Hepatocyte (in vitro differentiated cells): ENCODE data around the gene NOS3. TPM values are rescaled to one million over a fixed set of nuclear protein-coding genes. Genes with fewer than 3 reads are reported as not detected.

Source experiments
- DNase-seq: peaks from one replicate; pipeline ENCODE4 v3.0.0-alpha.2; 2016; ENCODE audit warnings: low spot score
- H2AFZ ChIP-seq: fragments of 200-600 bp; sonication (generic); 2 replicates; pipeline ENCODE4 v1.6.0; 2016; ENCODE audit warnings: antibody characterized with exemption, mild to moderate bottlenecking
- H3K27ac ChIP-seq: fragments of 200-600 bp; sonication (generic); 2 replicates; pipeline ENCODE4 v1.5.1; 2016; ENCODE audit warnings: mild to moderate bottlenecking
- H3K27me3 ChIP-seq: fragments of 200-600 bp; sonication (generic); 2 replicates; pipeline ENCODE4 v1.6.1; 2016
- H3K36me3 ChIP-seq: fragments of 200-600 bp; sonication (generic); replicated peaks from 2 replicates; pipeline ENCODE4 v1.5.1; 2016; ENCODE audit warnings: low read depth; ENCODE audit not compliant: insufficient read depth
- H3K4me1 ChIP-seq: fragments of 200-600 bp; sonication (generic); 2 replicates; pipeline ENCODE4 v1.5.1; 2016; ENCODE audit warnings: mild to moderate bottlenecking, moderate library complexity; ENCODE audit not compliant: insufficient read depth
- H3K4me2 ChIP-seq: fragments of 200-600 bp; sonication (generic); 2 replicates; pipeline ENCODE4 v1.6.0; 2016
- H3K4me3 ChIP-seq: fragments of 200-600 bp; sonication (generic); 2 replicates; pipeline ENCODE4 v1.5.1; 2016; ENCODE audit warnings: mild to moderate bottlenecking
- H3K79me2 ChIP-seq: fragments of 200-600 bp; sonication (generic); 2 replicates; pipeline ENCODE4 v1.6.0; 2017; ENCODE audit warnings: mild to moderate bottlenecking
- H3K9me2 ChIP-seq: fragments of 200-600 bp; sonication (generic); replicated peaks from 2 replicates; pipeline ENCODE4 v1.6.0; 2017; ENCODE audit warnings: mild to moderate bottlenecking; ENCODE audit not compliant: insufficient read depth
- H3K9me3 ChIP-seq: fragments of 200-600 bp; sonication (generic); 2 replicates; pipeline ENCODE4 v1.5.1; 2016; ENCODE audit warnings: low read depth, mild to moderate bottlenecking
- H4K20me1 ChIP-seq: fragments of 200-600 bp; sonication (generic); 2 replicates; pipeline ENCODE4 v1.6.0; 2016; ENCODE audit warnings: mild to moderate bottlenecking; ENCODE audit not compliant: insufficient read depth, poor library complexity, severe bottlenecking
- EZH2 ChIP-seq: fragments of 200-600 bp; sonication (generic); IDR thresholded peaks from 2 replicates; pipeline ENCODE4 v1.6.1; 2016; ENCODE audit warnings: antibody characterized with exemption, mild to moderate bottlenecking, borderline replicate concordance
- EZH2phosphoT487 ChIP-seq: fragments of 200-600 bp; sonication (generic); IDR thresholded peaks from one replicate; pipeline ENCODE4 v1.6.1; 2018; ENCODE audit warnings: antibody characterized with exemption, mild to moderate bottlenecking, low read depth, moderate library complexity; ENCODE audit not compliant: unreplicated experiment, severe bottlenecking
- WGBS: methylation state at CpG from one replicate; pipeline ENCODE4 v1.1.6; 2016; ENCODE audit warnings: low lambda C conversion rate; ENCODE audit errors: missing lambda C conversion rate; 5-methylcytosine and 5-hydroxymethylcytosine counted together
- polyA plus RNA-seq: library from polyadenylated mRNA; unstranded; fragments of >200 nt; fragmentation: Nextera tagmentation; extraction: Ambion mirVana; gene quantifications from 2 replicates; pipeline ENCODE4 v1.2.1, GENCODE V29; 2016
- total RNA-seq: library from RNA; depleted of rRNA; stranded (reverse); fragments of >200 nt; gene quantifications from 2 replicates; pipeline ENCODE4 v1.2.3, GENCODE V29; 2014
- TF ChIP-seq, protein P1 (sequence below): fragments of 200-600 bp; sonication (generic); IDR thresholded peaks from 2 replicates; pipeline ENCODE4 v1.5.1; 2016; ENCODE audit warnings: antibody characterized with exemption, mild to moderate bottlenecking; ENCODE audit not compliant: poor library complexity

The NOS3 gene
- total and polyA plus RNA-seq, 2 experiments from 2014 or later: 9.8 to 17.4 TPM

DNA sequence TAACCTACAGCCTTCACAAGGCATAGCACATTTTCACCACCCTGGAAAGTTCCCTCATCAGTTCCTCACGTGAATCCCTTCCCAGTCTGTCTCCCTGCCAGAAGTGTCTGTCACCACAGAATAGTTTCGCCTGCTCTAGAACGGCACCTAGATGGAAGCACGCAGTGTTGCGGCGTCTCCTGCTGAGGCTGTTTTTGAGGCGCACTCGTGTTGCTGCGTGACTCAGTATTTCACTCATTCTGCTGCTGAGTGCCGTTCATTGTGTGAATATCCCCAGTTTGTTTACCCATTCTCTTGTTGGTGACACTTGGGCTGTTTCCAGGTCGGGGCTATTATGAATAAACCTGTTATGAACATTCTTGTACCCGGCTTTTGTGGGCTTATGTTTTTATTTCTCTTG lies 12.8 kb downstream of the NOS3 start:
- Histone ChIP-seq H3K9me3 (no peaks in the 10 kb centered on the region), H3K9me2 (no peaks in the 10 kb centered on the region), H3K4me1 (peaks cover 5% of the 10 kb centered on the region), H3K4me2 (no peak overlapping the region), H2AFZ (no peak overlapping the region), H4K20me1 (no peaks in the 10 kb centered on the region), H3K27ac (no peak overlapping the region), H3K36me3 (no peaks in the 10 kb centered on the region), H3K79me2 (no peaks in the 10 kb centered on the region), H3K4me3 (no peak overlapping the region), H3K27me3 (no peaks in the 10 kb centered on the region)
- 73% methylated on average over 12 of the region's 12 CpGs for WGBS
- TF ChIP-seq EZH2: no peak
- TF ChIP-seq EZH2phosphoT487: no peak
- TF ChIP-seq, protein P1, sequence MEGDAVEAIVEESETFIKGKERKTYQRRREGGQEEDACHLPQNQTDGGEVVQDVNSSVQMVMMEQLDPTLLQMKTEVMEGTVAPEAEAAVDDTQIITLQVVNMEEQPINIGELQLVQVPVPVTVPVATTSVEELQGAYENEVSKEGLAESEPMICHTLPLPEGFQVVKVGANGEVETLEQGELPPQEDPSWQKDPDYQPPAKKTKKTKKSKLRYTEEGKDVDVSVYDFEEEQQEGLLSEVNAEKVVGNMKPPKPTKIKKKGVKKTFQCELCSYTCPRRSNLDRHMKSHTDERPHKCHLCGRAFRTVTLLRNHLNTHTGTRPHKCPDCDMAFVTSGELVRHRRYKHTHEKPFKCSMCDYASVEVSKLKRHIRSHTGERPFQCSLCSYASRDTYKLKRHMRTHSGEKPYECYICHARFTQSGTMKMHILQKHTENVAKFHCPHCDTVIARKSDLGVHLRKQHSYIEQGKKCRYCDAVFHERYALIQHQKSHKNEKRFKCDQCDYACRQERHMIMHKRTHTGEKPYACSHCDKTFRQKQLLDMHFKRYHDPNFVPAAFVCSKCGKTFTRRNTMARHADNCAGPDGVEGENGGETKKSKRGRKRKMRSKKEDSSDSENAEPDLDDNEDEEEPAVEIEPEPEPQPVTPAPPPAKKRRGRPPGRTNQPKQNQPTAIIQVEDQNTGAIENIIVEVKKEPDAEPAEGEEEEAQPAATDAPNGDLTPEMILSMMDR: no peak
- DNase-seq: no peak

DNA sequence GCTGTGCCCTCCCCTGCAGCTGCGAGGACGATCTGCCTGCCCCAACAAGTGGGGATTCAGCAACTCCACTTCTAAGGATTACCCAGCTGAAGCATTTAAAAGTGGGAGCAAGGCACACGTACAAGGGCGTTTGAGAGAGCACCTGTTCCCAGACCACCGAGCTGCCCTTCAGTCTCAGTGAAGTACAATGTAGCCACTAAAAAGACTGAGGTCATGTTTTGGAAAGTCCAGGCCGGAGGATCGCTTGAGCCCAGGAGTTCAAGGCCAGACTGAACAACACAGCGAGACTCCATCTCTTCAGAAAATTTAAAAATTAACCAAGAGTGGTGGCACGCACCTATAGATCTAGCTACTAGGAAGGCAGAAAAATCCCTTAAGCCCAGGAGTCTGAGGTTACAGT lies 14.7 kb downstream of the NOS3 start:
- TF ChIP-seq, protein P1: no peak
- TF ChIP-seq EZH2 (no peak), EZH2phosphoT487 (no peak)
- Histone ChIP-seq H3K27ac (no peak overlapping the region), H3K27me3 (no peaks in the 10 kb centered on the region), H3K4me1 (peaks cover 13% of the 10 kb centered on the region), H3K9me2 (no peaks in the 10 kb centered on the region), H2AFZ (no peak overlapping the region), H3K4me2 (no peak overlapping the region), H3K4me3 (no peak overlapping the region), H3K79me2 (no peaks in the 10 kb centered on the region), H4K20me1 (no peaks in the 10 kb centered on the region), H3K36me3 (no peaks in the 10 kb centered on the region), H3K9me3 (no peaks in the 10 kb centered on the region)
- DNase-seq: no peak
- WGBS: 80% methylated on average over 9 of the region's 9 CpGs

DNA sequence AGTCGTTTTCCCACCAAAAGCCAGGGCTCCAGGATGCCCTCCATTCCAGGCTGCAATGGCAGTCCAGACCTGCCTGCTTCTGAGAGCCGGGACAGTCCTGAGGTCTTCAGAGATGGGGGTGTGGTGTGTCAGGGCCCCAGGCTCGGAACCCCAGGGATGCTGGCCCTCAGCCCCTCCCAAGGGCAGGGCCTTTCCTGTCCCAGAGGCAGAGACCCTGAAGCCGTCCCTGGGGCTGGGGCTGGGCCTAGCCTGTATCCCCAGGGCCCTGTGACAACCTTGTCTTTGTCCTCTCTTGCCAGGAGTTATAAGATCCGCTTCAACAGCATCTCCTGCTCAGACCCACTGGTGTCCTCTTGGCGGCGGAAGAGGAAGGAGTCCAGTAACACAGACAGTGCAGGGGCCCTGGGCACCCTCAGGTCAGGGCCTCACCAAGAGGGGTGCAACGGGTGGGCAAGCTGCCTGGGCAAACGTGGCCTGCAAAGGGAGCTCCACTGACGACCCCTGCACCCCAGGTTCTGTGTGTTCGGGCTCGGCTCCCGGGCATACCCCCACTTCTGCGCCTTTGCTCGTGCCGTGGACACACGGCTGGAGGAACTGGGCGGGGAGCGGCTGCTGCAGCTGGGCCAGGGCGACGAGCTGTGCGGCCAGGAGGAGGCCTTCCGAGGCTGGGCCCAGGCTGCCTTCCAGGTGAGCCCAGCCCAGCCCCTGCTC lies 15.9 kb downstream of the NOS3 start:
- peak; percentile 4 for DNase-seq
- Histone ChIP-seq H3K27ac (no peak overlapping the region), H3K79me2 (no peaks in the 10 kb centered on the region), H3K4me2 (no peak overlapping the region), H3K36me3 (no peaks in the 10 kb centered on the region), H3K4me1 (peaks cover 14% of the 10 kb centered on the region), H3K9me2 (no peaks in the 10 kb centered on the region), H3K9me3 (no peaks in the 10 kb centered on the region), H2AFZ (no peak overlapping the region), H3K4me3 (no peak overlapping the region), H3K27me3 (no peaks in the 10 kb centered on the region), H4K20me1 (no peaks in the 10 kb centered on the region)
- 93% methylated on average over 22 of the region's 23 CpGs for WGBS
- no peak for TF ChIP-seq EZH2
- TF ChIP-seq, protein P1: no peak
